ENCODE results near the gene VAV1.
A peak's percentile ranks its signal among the peaks of the same experiment; 100 is the strongest.
"Not testable (repeated sequence)": the region's sequence is repeated elsewhere in the genome, so short reads cannot be mapped to it uniquely, and the experiment has no call there.

VAV1 gene

DNA sequence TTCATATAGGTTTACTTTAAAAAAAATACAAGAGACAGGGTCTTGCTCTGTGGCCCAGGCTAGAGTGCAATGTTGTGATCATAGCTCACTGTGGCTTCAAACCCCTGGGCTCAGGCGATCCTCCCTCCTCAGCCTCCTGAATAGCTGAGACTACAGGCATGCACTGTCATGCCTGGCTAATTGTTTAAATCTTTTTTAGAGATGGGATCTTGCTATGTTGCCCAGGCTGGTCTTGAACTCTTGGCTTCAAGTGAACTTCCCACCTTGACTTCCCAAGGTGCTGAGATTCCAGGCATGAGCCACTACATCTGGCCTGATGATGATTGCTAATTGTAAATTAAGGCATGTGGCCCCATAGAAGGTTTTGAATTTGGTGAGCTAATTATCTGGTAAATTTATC, 79.5 kb downstream of the VAV1 start:
- no peak for DNase-seq (ENCODE audit: low read depth)

DNA sequence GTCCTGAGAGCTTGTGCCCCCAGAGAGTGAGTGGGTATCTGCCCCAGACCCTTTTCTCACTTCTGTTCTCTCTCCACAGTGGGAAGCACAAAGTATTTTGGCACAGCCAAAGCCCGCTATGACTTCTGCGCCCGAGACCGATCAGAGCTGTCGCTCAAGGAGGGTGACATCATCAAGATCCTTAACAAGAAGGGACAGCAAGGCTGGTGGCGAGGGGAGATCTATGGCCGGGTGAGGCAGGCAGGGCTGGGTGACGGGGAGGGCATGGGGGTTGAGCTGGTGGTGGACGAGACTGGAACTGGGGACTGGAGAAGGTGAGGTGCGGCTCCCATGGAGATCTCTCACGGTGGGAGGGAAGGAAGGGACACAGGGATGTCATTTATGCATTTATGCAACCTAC, 81.4 kb downstream of the VAV1 start:
- no peak for DNase-seq (ENCODE audit: low read depth)

DNA sequence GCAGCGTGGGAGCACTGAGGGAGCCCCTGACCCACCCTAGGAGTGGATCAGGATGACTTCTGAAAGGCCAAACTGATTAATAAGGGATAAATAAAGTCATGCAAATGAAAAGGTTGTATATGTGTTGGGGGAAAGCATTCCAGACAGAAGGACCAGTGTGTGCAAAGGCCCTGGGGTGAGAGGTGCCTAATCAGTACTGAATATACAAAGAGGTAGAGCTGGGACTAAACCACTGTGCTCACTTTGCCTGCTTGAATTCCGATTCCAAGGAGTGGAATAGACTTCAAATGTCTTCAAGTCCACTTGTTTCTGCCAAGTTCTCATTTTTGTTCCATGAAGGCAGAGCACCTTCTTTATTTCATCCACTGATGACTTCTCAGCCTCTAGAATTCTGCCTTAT, 82.2 kb downstream of the VAV1 start:
- DNase-seq (ENCODE audit: low read depth): no peak

DNA sequence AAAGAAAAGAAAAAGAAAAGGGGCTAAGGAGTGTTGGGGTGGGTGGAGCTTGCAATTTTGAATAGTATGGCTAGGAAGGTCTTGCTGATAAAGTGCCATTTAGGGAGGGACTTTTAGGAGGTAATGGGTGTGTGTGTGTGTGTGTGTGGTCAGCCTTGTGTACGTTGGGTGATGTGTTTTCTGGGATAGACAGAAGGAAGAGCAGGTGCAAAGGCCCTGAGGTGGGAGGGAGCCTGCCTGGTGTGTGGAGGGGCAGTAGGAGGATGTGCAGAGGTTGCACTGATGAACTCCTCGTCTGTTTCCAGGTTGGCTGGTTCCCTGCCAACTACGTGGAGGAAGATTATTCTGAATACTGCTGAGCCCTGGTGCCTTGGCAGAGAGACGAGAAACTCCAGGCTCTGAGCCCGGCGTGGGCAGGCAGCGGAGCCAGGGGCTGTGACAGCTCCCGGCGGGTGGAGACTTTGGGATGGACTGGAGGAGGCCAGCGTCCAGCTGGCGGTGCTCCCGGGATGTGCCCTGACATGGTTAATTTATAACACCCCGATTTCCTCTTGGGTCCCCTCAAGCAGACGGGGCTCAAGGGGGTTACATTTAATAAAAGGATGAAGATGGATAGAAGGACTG, 84.4 kb downstream of the VAV1 start:
- no peak for DNase-seq (ENCODE audit: low read depth)

DNA sequence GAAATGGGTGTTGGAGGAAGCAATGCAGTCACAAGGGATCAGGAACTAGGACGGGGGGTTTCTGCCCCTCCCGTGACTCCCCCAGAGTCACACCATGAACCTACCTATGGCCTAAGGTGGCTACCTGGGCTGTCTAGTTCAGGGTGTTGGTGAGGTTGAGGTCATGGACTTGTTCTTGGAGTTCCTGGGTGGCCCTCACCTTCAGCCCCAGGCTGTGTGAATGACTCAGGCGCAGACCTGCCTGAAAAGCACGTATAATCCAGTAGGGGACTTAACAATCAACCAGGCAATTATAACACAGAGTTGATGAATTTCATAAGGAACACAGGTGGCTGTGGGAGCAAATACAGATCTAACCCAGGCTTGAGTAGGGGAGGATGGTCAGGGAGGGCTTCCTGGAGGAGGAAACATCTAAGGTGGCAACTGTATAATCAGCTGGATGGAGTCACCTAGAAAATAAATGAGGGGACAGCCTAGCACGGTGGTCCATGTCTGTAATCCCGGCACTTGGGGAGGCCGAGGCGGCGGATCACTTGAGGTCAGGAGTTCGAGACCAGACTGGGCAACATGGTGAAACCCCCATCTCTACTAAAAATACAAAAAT, 89.3 kb downstream of the VAV1 start:
- DNase-seq (ENCODE audit: low read depth): no peak

DNA sequence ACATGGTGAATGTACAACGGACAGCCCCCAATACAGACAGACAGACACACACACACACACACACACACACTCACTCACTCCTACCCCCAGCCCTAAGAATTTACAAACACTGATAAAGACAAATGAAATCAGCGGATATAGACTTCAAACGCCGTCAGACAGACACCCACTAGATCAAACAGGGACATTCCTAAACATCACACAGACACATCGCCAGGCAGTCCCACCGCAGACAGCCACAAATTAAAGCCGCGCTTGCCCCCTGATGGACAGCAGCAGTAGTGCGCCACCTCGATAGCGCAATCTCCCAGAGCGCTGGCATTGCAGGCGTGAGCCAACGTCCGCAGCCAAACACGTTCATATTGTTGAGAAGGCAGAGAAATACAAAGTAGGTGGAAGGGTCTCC, 90.2 kb downstream of the VAV1 start:
- DNase-seq (ENCODE audit: low read depth): peak; percentile 78

DNA sequence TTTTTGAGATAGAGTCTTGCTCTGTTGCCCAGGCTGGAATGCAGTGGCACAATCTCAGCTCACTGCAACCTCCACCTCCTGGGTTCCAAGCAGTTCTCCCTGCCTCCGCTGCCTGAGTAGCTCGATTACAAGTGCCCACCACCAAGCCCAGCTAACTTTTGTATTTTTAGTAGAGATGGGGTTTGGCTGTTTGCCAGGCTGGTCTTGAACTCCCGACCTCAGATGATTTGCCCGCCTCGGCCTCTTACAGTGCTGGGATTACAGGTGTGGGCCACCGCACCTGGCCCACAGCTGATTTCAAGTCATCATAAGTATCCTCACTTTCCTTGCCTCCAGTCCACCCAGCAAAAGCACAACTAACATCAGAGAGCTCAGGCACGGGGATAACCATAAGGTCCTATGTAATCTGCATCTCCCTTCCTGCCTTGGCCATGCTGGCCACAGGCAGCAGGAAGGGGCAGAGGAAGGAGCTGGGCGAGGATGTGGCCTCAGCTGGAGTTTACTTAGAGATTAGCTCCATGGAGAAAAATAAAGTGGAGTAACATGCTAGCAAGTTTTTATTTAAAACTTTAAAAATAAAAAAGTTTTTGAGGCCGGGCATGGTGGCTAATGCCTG, 91.9 kb downstream of the VAV1 start:
- no peak for DNase-seq (ENCODE audit: low read depth)

DNA sequence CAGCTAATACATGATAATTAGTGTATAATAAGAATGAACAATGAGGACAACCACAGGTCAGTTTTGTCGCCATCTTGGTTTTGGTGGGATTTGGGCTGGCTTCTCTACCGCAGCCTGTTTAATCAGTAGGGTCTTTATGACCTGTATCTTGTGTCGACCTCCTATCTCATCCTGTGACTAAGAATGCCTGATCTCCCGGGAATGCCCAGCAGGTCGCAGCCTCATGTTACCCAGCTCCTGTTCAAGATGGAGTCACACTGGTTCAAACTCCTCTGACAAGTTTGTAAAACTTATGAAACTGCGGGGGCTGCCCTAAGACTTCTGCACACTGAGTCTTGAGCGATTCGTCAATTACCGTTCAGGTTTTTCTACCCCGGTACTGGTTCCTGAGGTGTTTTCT, 93.3 kb downstream of the VAV1 start:
- no peak for DNase-seq (ENCODE audit: low read depth)

DNA sequence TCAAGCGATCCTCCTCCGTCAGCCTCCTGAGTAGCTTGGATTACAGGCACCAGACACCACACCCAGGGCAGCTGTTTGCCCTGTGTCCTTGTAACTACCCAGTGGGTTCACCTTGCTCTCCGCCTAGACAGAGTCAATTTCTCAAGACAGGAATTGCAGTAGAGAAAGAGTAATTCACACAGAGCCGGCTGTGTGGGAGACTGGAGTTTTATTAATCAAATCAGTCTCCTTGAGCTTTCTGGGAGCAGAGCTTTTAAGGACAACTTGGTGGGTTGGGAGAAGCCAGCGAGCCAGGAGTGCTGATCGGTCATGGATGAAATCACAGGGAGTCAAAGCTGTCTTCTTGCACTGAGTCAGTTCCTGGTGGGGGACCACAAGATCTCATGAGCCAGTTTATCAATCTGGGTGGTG, 94.2 kb downstream of the VAV1 start:
- no peak for DNase-seq (ENCODE audit: low read depth)

DNA sequence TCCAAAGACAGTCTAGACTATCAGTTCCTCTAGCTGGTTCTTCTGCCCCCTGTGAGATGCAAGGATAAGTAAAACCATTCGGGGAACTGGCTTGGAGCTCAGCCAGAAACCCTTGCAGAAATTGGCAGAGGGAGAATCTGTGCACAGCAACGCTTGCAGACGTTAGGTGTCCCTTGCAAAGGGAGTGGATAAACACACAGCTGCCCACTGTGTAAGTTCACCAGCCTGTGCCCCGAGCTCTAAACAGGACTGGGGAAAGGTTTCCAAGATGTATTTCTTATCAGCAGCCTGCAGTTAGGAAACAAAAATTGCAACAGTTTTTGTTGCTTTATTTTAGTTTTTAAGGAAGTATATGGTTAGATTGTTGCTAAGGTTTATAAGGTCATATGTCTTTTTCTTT, 95.8 kb downstream of the VAV1 start:
- no peak for DNase-seq (ENCODE audit: low read depth)

DNA sequence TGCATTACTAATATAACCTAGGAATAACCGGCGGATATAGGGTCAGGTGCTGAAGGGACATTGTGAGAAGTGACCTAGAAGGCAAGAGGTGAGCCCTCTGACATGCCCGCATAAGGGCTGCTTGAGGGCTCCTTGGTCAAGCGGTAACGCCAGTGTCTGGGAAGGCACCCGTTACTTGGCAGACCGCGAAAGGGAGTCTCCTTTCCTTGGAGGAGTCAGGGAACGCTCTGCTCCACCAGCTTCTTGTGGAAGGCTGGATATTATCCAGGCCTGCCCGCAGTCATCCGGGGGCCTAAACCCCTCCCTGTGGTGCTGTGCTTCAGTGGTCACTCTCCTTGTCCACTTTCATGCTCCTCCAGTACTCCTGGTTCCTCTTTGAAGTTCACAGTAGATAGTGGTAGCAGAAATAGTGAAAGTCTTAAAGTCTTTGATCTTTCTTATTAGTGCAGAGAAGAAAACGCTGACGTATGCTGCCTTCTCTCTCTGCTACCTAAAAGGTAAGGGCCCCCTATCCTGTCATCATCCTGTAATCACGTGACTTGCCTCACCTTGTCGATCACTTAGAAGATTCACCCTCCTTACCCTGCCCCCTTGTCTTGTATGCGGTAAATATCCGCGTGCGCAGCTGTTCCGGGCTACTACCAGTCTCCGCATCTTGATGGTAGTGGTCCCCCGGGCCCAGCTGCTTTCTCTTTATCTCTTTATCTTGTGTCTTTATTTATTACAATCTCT, 96.8 kb downstream of the VAV1 start:
- DNase-seq (ENCODE audit: low read depth): not testable (repeated sequence)

DNA sequence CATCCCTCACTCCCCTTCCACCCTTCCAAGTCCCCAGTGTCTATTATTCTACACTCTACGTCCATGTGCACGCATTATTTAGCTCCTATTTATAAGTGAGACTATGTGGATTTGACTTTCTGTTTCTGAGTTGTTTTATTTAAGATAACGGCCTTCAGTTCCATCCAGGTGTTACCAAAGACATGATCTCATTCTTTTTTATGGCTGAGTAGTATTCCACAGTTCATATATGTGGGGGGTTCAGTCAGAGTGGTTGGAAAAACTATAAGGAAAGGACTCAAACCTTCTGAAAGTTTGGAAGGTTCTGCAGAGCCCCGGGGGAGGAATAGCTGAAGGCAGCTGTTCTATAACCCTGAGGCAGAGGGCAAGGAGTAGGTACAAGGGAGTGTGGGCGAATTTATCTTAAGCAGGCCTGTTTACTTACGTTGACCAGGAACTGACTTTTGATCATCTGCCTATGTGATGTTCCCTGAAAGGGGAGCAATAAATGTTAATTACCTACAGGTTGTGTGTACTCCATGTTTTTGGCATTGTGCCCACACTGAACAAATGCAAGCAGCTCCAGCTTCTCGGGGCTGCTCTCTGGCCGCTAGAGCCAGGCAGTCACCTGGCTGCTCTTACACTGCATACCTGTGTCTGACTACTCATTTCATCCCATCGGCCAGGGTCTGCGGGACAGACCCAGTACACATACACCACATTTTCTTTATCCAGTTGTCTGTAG, 101.4 kb downstream of the VAV1 start:
- no peak for DNase-seq (ENCODE audit: low read depth)

DNA sequence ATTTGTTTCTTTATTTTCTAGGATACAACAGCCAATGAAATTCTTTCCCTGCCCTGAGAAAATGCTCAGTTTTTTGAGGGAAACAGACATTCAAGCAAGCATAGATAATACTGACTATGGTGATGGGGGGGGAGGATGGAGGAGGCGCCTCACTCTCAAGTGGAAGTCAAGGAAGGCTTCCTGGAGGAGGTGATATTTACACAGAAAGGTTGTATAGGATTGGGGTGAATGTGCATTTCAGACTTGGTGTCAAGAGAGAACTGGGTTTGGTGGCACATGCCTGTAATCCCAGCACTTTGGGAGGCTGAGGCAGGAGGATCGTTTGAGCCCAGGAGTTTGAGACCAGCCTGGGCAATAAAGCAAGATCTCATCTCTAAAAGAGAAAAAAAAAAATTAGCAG, 102.7 kb downstream of the VAV1 start:
- no peak for DNase-seq (ENCODE audit: low read depth)

DNA sequence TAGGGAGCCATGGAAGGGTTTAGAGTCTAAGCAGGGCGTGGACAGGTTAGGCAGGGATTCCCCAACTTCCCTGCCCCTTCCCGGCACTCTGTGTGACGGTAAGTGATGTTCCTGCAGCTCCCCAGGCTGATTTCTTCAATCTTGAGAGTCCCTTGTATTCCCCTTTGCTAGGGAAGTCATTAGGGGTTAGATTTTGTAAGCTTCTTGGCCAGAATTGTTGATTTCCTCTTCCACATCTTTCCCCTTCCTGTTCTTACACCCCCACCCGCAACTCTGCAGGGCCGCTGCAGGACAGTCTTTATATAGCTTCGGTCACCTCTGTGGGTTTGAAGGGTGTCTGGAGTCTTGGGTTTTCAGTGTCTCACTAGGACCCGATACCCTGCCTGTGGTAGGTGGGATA, 104.2 kb downstream of the VAV1 start:
- DNase-seq (ENCODE audit: low read depth): no peak

DNA sequence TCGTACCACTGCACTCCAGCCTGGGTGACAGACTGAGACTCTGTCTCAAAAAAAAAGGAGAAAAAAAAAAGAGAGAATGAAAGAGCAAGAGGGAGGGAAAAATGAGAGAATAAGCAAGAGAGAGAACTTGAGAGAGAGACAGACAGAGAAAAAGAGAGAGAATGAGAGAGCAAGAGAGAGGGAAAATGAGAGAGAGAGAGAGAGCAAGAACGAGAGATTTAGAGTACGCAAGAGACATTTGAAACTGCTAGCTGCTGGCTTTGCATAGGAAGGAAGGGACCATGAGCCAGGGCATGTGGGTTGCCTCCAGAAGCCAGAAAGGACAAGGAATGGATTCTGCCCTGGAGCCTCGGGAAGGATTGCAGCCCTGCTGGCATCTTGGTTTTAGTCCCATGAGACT, 105.3 kb downstream of the VAV1 start:
- DNase-seq (ENCODE audit: low read depth): no peak

DNA sequence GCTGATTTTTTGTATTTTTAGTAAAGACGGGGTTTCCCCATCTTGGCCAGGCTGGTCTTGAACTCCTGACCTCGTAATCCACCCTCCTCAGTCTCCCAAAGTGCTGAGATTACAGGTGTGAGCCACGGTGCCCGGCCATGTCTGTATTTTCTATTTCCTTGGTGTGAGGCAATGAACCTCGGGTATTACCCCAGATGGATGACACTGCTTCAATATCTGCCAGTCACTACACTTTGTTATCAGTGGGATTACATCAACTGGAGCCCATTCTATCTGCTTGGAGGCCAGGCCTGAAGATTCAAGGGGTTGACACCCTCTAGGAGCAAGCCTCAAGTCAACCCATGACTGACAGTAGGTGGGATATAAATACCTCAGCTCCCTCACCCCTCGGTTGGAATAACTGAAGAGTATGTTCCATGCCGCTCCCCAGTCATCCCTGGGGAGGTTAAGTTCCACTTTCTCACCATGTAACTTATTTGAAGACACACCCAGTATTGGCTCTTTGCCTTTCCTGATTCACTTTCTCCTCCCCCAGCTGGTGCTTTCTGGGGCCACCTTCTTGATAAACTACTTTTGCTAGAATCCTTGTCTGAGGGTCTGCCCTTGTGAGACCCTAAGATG, 113.9 kb downstream of the VAV1 start:
- no peak for DNase-seq (ENCODE audit: low read depth)

DNA sequence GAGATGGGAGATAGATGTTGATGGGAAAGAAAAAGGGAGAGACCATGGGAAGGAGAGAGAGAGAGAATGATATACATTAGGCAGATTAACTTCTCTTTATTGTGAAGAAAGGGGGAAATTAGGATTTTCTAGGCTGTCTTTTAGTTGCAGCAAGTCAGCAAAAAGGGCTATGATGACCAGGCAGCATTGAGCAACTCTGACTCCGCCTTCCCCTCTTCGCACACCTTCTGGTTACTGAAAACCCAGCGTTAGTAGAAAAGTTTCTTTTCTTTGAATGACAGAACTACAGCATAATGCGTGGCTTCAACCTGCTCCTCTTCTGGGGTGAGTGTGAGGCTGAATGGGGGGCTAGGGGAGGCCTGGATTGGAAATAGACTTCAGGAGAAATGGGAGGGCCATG, 114.8 kb downstream of the VAV1 start, which contains the start of gene ADGRE1:
ADGRE1 (plus strand) TSS at position 264 of the 400 bp plus-strand sequence; CDS start at position 294, 30 bp downstream.
- no peak for DNase-seq (ENCODE audit: low read depth)

DNA sequence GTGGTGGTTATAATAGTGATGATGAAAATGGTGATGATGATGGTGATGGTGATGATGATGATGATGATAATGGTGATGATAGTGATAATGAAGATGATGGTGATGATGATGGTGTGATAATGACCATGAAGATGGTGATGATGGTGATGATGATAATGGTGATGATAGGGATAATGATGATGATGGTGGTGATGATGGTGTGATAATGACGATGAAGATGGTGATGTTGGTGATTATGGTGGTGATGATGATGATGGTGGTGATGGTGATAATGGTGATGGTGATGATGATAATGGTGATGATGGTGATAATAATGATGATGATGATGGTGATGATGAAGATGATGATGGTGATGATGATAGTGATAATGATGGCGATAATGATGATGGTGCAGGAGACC, 116.5 kb downstream of the VAV1 start:
- no peak for DNase-seq (ENCODE audit: low read depth)

DNA sequence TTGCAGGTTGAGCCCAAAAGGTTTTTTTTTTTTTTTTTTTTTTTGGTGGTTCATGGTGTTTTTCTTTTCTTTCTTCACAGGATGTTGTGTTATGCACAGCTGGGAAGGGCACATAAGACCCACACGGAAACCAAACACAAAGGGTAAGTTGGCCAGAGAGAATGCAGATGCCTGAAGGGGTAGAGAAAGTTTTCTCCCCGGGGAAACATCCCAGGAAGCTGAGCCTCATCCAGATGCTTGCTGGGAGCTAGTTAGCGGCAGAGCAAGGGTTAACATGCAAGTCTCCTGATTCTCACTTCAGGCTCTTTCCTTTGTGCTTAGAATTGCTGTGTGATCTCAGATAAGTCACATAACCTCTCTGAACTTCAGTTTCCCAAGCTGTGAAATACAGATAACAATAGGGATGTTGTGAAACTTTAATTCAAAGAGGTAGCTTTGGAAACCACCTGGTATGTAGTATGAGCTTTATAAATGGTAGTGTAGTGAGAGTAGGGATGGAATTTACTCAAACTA, 117.9 kb downstream of the VAV1 start:
- DNase-seq (ENCODE audit: low read depth): no peak

DNA sequence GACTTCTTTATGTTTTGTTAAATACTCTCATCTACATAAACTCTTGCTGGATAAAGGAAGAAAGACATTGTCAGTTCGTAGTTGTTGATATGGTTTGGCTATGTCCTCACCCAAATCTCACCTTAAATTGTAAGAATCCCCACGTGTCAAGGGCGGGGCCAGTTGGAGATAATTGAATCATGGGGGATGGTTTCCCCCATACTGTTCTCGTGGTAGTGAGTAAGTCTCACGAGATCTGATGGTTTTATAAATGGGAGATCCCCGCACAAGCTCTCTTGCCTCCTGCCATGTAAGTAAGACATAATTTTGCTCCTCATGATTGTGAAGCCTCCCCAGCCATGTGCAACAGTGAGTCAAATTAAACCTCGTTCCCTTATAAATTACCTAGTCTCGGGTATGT, 118.4 kb downstream of the VAV1 start:
- peak; percentile 11 for DNase-seq (ENCODE audit: low read depth)

DNA sequence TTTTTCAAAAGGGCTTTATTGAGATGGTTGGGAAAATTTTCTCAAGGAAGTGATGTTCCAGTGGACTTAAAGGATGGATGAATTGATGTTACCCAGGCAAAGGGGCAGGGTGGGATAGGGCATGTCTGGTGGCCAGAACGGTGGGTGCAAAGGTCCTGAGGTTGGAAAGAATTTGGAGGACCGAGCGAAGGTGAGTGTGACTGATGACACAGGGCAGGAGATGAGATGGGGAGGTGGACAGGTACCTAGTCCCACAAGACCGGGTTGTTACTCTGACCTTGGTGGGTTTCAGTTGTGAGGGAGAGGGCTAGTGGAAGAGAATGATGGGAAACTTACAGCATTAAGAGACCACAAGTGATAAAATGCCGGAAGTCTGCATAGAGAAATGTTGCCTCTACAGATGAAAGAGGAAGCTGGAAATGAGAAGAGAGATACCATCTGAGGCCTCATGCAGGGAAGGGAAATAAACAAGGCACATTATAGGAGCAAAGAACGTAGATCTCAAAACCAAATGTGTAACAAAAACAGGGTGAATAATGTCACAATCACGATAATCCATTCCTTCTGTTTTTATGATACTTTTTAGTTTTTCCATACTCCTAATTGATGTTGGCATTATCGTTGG, 119.4 kb downstream of the VAV1 start:
- no peak for DNase-seq (ENCODE audit: low read depth)

Measured in activated T-helper 1 cell treated with Interleukin-2 at 50 U/mL for 16 hours (primary cell).